Heart right ventricle (tissue), 16 donors: ENCODE data around the gene NOS1AP. TPM values are rescaled to one million over a fixed set of nuclear protein-coding genes. Genes with fewer than 3 reads are reported as not detected.

Source experiments
- ATAC-seq, 8 donors: fragments of 200-7000 bp; cut with Tn5 transposase; one replicate each; pipeline ENCODE4 v1.9.1; 2020; ENCODE audit warnings: mild to moderate bottlenecking in 8 of 8, moderate library complexity in 8 of 8, moderate number of reproducible peaks in 1 of 8
- DNase-seq, 2 donors: peaks; one replicate each; pipeline ENCODE4 v3.0.0-alpha.2; 2020
- H3K27ac ChIP-seq, 10 donors: fragments of 200-600 bp; sonication (generic) in 2 of 10; one replicate each; pipeline versions ENCODE4 v1.5.0 to v1.8.0; 2020 to 2022; ENCODE audit warnings: mild to moderate bottlenecking in 3 of 10
- H3K27me3 ChIP-seq, 7 donors: fragments of 200-600 bp; one replicate each; pipeline ENCODE4 v1.8.0; 2021 to 2022; ENCODE audit warnings: mild to moderate bottlenecking in 2 of 7
- H3K36me3 ChIP-seq, 9 donors: fragments of 200-600 bp; sonication (generic) in 1 of 9; one replicate each; pipeline versions ENCODE4 v1.5.0 to v1.8.0; 2020 to 2022; ENCODE audit warnings: mild to moderate bottlenecking in 2 of 9
- H3K4me1 ChIP-seq, 9 donors: fragments of 200-600 bp; sonication (generic) in 1 of 9; one replicate each; pipeline versions ENCODE4 v1.5.0 to v1.8.0; 2020 to 2022; ENCODE audit warnings: mild to moderate bottlenecking in 4 of 9
- H3K4me3 ChIP-seq, 10 donors: fragments of 200-600 bp; sonication (generic) in 2 of 10; one replicate each; pipeline versions ENCODE4 v1.5.0 to v1.8.0; 2020 to 2022; ENCODE audit warnings: mild to moderate bottlenecking in 7 of 10, moderate library complexity in 2 of 10
- H3K9me3 ChIP-seq, 11 donors: fragments of 200-600 bp in 10 of 11; sonication (generic) in 2 of 11; one replicate each; pipeline versions ENCODE4 v1.5.0 to v1.8.0; 2013 to 2022; ENCODE audit warnings: mild to moderate bottlenecking in 2 of 11, control low read depth in 1 of 11, moderate library complexity in 1 of 11
- CTCF ChIP-seq, 9 donors: fragments of 200-600 bp; sonication (generic) in 2 of 9; IDR thresholded peaks; one replicate each; pipeline versions ENCODE4 v1.5.0 to v1.8.0; 2021 to 2022; ENCODE audit warnings: antibody characterized with exemption in 9 of 9, mild to moderate bottlenecking in 5 of 9, moderate library complexity in 1 of 9
- WGBS, 2 donors: extraction: QIAGEN DNeasy Blood & Tissue Kit; methylation state at CpG; one replicate each; pipeline ENCODE4 v1.1.7; 2013; ENCODE audit warnings: inconsistent platforms in 1 of 2; 5-methylcytosine and 5-hydroxymethylcytosine counted together
- intact Hi-C, 10 donors: fragments of 100-400 bp; cut with DNase I; formaldehyde crosslinking; loops; one replicate each; pipeline versions ENCODE4 v1.11.1 to v1.14.2; 2022
- polyA plus RNA-seq, 2 donors: library from polyadenylated mRNA; stranded (reverse); fragments of 200-250 nt; gene quantifications; one replicate each; pipeline ENCODE4 v1.2.3, GENCODE V29; 2013
- total RNA-seq, 10 donors: library from RNA; stranded (reverse); fragmentation: NEBNext Ultra II Directional in 3 of 10; extraction: Animal tissue kit (Norgen Biotek cat#: 25700) in 3 of 10; gene quantifications; one replicate each; pipeline versions ENCODE4 v1.2.1 to v1.2.4, GENCODE V29; 2021 to 2023
- donor health status: Arrhythmogenic right ventricular cardiomyopathy.
- donor health status: ischemic (EF 13 %, LVEDD 7.1; RV severe dilation, severe dysfunction).
- donor health status: healthy with polysubstance abuse.
- donor health status: DM: no; HTN: yes; CAD: no.
- donor health status: DM: no; HTN: no; CAD: no.
- donor health status: ischemic (EF 25% LVEDD 6.9; RV normal size, moderate dysfunction).
- donor health status: ischemic (EF 25% LVEDD 5.7; RV mildly dilated, moderate dysfunction).
- donor health status: healthy.
- donor health status: DM: yes; HTN: yes; CAD: no.
- donor health status: Ischemic cardiomyopathy.
- donor health status: ischemic (EF 35%, LVEDD 5.7; RV mildly dilated, moderate dysfunction).
- donor health status: nonischemic (EF 11% LVEDD 7.7; RV severe dilation, severe dysfunction).
- donor health status: DM: yes; HTN: yes; CAD: no.
- donor health status: PGD.
- donor health status: ischemic (EF 29% LVEDD 5.4; RV normal size, mild dysfunction).
- donor health status: nonischemic (EF 23%, LVEDD 6.1; RV moderate dilation, normal function).

Gene NOS1AP
- total and polyA plus RNA-seq, 12 donors: 0.19 to 7.1 (median 4.6) TPM

- TF ChIP-seq CTCF (IDR thresholded peaks at IDR 0.05): no peak
- intact Hi-C loops: no loop called here
- DNase-seq (no peak), ATAC-seq (no peak)
- H3K4me3 ChIP-seq: no peak overlapping the region
- H3K27ac ChIP-seq: no peak overlapping the region
- no peaks in the 10 kb centered on the region for H3K9me3 ChIP-seq
- H3K27me3 ChIP-seq: no peaks in the 10 kb centered on the region
- H3K36me3 ChIP-seq: no peaks in the 10 kb centered on the region
- no peaks in the 10 kb centered on the region for H3K4me1 ChIP-seq
- WGBS, 2 donors: 71 to 74% methylated on average over 2 of the region's 2 CpGs
Measured at GRCh38 chr1:162315673-162316072, 246.2 kb downstream of the NOS1AP start.

- no peak for DNase-seq
- H3K27ac ChIP-seq: no peak overlapping the region
- 86 to 89% methylated on average over 4 of the region's 4 CpGs for WGBS, 2 donors
- H3K36me3 ChIP-seq: no peaks in the 10 kb centered on the region
- intact Hi-C loops: no loop called here
- no peak overlapping the region for H3K4me3 ChIP-seq
- H3K4me1 ChIP-seq: no peaks in the 10 kb centered on the region
- no peak for ATAC-seq
- TF ChIP-seq CTCF (IDR thresholded peaks at IDR 0.05): no peak
- H3K27me3 ChIP-seq: no peaks in the 10 kb centered on the region
- H3K9me3 ChIP-seq: no peaks in the 10 kb centered on the region
Measured at GRCh38 chr1:162316187-162316586, 246.7 kb downstream of the NOS1AP start.

GRCh38 chr1:162317621-162318020 is 248.1 kb downstream of the NOS1AP start:
- H3K9me3 ChIP-seq: no peaks in the 10 kb centered on the region
- no peaks in the 10 kb centered on the region for H3K27me3 ChIP-seq
- no peak overlapping the region for H3K4me3 ChIP-seq
- no peaks in the 10 kb centered on the region for H3K4me1 ChIP-seq
- intact Hi-C loops: no loop called here
- TF ChIP-seq CTCF (IDR thresholded peaks at IDR 0.05): no peak
- DNase-seq (no peak), ATAC-seq (no peak)
- no peak overlapping the region for H3K27ac ChIP-seq
- no peaks in the 10 kb centered on the region for H3K36me3 ChIP-seq
- WGBS, 2 donors: 77 to 86% methylated on average over 5 of the region's 5 CpGs

- Histone ChIP-seq H3K9me3 (no peaks in the 10 kb centered on the region), H3K4me3 (no peak overlapping the region), H3K36me3 (no peaks in the 10 kb centered on the region), H3K27ac (no peak overlapping the region), H3K27me3 (no peaks in the 10 kb centered on the region), H3K4me1 (no peaks in the 10 kb centered on the region)
- intact Hi-C loops: no loop called here
- TF ChIP-seq CTCF (IDR thresholded peaks at IDR 0.05): no peak
- WGBS, 2 donors: 54 to 67% methylated on average over 9 of the region's 9 CpGs
- DNase-seq (no peak), ATAC-seq (peak in 1 of 8 donors; percentile 38)
Measured at GRCh38 chr1:162319493-162320175, 250.1 kb downstream of the NOS1AP start.
